ENCODE data around the gene MCU. TPM values are rescaled to one million over a fixed set of nuclear protein-coding genes. Genes with fewer than 3 reads are reported as not detected.

The MCU gene
- total RNA-seq, 1 experiment from 2014 or later, result 26.8 TPM

DNA sequence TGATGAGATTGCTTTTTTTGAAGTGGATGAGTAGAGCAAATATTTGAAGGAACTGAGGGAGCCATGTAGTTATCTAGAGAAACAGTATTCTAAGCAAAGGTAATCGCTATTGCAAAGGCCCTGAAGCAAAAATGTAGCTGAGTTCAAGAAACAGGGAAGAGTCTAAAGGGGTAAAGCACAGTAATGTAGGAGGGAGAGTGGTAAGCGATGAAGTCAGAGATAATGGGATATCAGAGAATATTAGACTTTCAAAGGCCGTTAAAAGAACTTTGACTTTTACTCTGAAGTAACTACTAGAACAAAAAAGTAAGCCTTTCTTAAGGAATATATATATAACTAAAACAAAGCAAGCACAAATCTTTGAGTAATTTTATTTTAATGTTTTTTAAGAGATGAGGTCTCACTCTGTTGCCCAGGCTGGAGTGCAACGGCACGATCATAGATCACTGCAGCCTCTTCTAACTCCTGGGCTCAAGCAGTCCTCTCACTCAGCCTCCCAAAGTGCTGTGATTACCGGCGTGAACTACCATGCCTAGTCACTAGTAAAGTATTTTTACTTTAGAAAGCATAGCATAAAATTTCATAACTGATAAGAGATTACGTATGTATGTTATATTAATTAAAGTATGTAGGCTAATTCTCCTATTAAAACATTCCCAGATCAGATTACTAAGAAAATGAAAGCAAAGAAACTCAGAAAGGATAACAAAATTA lies 139.9 kb downstream of the MCU start:
- H4K20me1 ChIP-seq (ENCODE audit: insufficient read depth), result no peaks in the 10 kb centered on the region
- intact Hi-C loops (cut with micrococcal nuclease), result no loop called here
- H2AFZ ChIP-seq (ENCODE audit: low read depth, low read length, poor library complexity, severe bottlenecking), result no peak overlapping the region
- 0 out of 4 replicates have a peak, but pooled peaks cover 0 to 4% of the 10 kb centered on the region in 2 experiments for H3K4me1 ChIP-seq (ENCODE audit: control insufficient read depth in 1 of 2, insufficient read depth in 2 of 2, low read length in 2 of 2)
- H3K4me2 ChIP-seq (ENCODE audit: low read length), result no peak overlapping the region
- no peaks in the 10 kb centered on the region for H3K9me2 ChIP-seq (ENCODE audit: insufficient read depth)
- no peaks in the 10 kb centered on the region for H3K79me2 ChIP-seq (ENCODE audit: insufficient read depth, low read length)
- TF ChIP-seq JUND (IDR thresholded peaks at IDR 0.05), result no peak
- no peak for TF ChIP-seq TCF7L2 (IDR thresholded peaks at IDR 0.05; ENCODE audit: borderline replicate concordance, extremely low read depth, insufficient read depth, insufficient read length)
- TF ChIP-seq SRF (IDR thresholded peaks at IDR 0.05; ENCODE audit: low read depth), result no peak
- no peak for TF ChIP-seq SIN3A (IDR thresholded peaks at IDR 0.05; ENCODE audit: low read depth)
- TF ChIP-seq POLR2A (IDR thresholded peaks at IDR 0.05; ENCODE audit: borderline replicate concordance, extremely low read depth, insufficient read depth, insufficient read length), result no peak
- TF ChIP-seq, protein P1, sequence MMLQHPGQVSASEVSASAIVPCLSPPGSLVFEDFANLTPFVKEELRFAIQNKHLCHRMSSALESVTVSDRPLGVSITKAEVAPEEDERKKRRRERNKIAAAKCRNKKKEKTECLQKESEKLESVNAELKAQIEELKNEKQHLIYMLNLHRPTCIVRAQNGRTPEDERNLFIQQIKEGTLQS (IDR thresholded peaks at IDR 0.05), result no peak
- TF ChIP-seq, protein P2, sequence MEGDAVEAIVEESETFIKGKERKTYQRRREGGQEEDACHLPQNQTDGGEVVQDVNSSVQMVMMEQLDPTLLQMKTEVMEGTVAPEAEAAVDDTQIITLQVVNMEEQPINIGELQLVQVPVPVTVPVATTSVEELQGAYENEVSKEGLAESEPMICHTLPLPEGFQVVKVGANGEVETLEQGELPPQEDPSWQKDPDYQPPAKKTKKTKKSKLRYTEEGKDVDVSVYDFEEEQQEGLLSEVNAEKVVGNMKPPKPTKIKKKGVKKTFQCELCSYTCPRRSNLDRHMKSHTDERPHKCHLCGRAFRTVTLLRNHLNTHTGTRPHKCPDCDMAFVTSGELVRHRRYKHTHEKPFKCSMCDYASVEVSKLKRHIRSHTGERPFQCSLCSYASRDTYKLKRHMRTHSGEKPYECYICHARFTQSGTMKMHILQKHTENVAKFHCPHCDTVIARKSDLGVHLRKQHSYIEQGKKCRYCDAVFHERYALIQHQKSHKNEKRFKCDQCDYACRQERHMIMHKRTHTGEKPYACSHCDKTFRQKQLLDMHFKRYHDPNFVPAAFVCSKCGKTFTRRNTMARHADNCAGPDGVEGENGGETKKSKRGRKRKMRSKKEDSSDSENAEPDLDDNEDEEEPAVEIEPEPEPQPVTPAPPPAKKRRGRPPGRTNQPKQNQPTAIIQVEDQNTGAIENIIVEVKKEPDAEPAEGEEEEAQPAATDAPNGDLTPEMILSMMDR (IDR thresholded peaks at IDR 0.05 in 2 of 3, conservative IDR thresholded peaks at IDR 0.05 in 1 of 3; ENCODE audit: borderline replicate concordance in 1 of 3, insufficient read depth in 1 of 3, low read depth in 2 of 3, low read length in 2 of 3), result no peak
- TF ChIP-seq, protein P3, sequence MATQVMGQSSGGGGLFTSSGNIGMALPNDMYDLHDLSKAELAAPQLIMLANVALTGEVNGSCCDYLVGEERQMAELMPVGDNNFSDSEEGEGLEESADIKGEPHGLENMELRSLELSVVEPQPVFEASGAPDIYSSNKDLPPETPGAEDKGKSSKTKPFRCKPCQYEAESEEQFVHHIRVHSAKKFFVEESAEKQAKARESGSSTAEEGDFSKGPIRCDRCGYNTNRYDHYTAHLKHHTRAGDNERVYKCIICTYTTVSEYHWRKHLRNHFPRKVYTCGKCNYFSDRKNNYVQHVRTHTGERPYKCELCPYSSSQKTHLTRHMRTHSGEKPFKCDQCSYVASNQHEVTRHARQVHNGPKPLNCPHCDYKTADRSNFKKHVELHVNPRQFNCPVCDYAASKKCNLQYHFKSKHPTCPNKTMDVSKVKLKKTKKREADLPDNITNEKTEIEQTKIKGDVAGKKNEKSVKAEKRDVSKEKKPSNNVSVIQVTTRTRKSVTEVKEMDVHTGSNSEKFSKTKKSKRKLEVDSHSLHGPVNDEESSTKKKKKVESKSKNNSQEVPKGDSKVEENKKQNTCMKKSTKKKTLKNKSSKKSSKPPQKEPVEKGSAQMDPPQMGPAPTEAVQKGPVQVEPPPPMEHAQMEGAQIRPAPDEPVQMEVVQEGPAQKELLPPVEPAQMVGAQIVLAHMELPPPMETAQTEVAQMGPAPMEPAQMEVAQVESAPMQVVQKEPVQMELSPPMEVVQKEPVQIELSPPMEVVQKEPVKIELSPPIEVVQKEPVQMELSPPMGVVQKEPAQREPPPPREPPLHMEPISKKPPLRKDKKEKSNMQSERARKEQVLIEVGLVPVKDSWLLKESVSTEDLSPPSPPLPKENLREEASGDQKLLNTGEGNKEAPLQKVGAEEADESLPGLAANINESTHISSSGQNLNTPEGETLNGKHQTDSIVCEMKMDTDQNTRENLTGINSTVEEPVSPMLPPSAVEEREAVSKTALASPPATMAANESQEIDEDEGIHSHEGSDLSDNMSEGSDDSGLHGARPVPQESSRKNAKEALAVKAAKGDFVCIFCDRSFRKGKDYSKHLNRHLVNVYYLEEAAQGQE (IDR thresholded peaks at IDR 0.05; ENCODE audit: low read depth), result no peak
- TF ChIP-seq SP1 (IDR thresholded peaks at IDR 0.05; ENCODE audit: low read depth), result no peak
- TF ChIP-seq, protein P4, sequence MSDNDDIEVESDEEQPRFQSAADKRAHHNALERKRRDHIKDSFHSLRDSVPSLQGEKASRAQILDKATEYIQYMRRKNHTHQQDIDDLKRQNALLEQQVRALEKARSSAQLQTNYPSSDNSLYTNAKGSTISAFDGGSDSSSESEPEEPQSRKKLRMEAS (IDR thresholded peaks at IDR 0.05), result no peak
- TF ChIP-seq FOSL1 (IDR thresholded peaks at IDR 0.05; ENCODE audit: low read depth), result no peak
- no peak for TF ChIP-seq EGR1 (IDR thresholded peaks at IDR 0.05; ENCODE audit: low read depth)
- TF ChIP-seq ZNF274 (IDR thresholded peaks at IDR 0.05; ENCODE audit: low read depth, low read length), result no peak
- TF ChIP-seq CEBPB (IDR thresholded peaks at IDR 0.05; ENCODE audit: low read depth), result no peak
- H3K9me3 ChIP-seq (ENCODE audit: control insufficient read depth in 1 of 2, insufficient read depth in 1 of 2, low read depth in 1 of 2, low read length in 2 of 2), result no peaks in the 10 kb centered on the region
- no peak for ATAC-seq
- ChIA-PET RAD21 (ENCODE audit: low non-redundant PET in 1 of 2, low total read pairs in 2 of 2, uncharacterized antibody in 2 of 2, unreplicated experiment in 2 of 2) (no interaction called here), CTCF (no interaction called here), POLR2A (no interaction called here)
- no TSS peak for BruUV-seq (replicated peaks)
- H3K9ac ChIP-seq (ENCODE audit: low read length), result no peak overlapping the region
- H3K27me3 ChIP-seq (ENCODE audit: insufficient read depth, low read length), result no peaks in the 10 kb centered on the region
- no peak overlapping the region for H3K27ac ChIP-seq (ENCODE audit: low read depth, low read length)
- no peaks in the 10 kb centered on the region for H3K36me3 ChIP-seq (ENCODE audit: control insufficient read depth in 1 of 2, insufficient read depth in 2 of 2, low read length in 2 of 2)
- no peak for DNase-seq (ENCODE audit: low read depth, low spot score)
- no peak overlapping the region for H3K4me3 ChIP-seq (replicated peaks in 1 of 2; ENCODE audit: low read depth in 1 of 2, low read length in 2 of 2)

All from HCT116 (cell line).